Stimulated activated CD8-positive, alpha-beta memory T cell treated with anti-CD3 and anti-CD28 coated beads, Interleukin-2, amount 100 ng/mL, for 48 hours (primary cell): ENCODE measurements around the gene S100Z.

Experiments used
- DNase-seq, 2 donors: peaks; one replicate each; pipeline ENCODE4 v3.0.0-alpha.2; 2020; ENCODE audit warnings: low read depth in 2 of 2

S100Z gene

DNA sequence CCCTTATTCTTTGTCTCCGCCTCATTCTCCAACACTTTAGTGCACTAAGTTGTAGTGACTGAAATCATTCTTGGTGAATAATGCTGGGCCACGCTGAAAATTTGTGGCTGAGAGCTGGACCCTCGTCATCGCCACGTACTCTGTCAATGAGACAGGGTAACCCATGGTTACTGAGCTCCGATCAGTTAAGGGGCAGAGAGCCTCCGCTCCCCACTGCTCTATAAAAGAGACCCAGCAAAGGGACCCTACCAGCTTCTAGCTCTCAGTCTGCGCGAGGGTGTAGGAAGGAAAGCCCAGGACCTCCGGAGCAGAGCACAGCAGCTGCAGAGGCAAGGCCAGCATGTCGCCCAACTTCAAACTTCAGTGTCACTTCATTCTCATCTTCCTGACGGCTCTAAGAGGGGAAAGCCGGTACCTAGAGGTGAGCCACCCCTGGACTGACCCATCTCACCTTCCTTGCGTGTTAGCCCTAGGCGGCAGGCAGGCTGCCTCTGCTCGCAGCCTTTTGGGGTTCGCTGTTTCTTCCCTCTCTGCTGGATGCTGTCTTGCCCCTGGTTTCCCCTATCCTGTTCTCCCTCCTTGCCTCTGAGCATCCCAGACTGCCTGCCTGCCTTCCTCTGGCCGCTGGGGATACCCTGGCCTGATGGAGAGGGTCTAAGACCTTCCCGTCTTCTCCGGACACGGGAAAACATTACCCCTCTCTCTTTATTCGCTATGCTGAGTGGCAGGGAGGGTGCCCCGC, 103.2 kb downstream of the S100Z start, which contains the start of gene CRHBP:
Gene CRHBP, plus strand, starts transcription at position 251 of the 742 bp plus-strand sequence. Its CDS starts 90 bp downstream, at position 341.
- DNase-seq: no peak

DNA sequence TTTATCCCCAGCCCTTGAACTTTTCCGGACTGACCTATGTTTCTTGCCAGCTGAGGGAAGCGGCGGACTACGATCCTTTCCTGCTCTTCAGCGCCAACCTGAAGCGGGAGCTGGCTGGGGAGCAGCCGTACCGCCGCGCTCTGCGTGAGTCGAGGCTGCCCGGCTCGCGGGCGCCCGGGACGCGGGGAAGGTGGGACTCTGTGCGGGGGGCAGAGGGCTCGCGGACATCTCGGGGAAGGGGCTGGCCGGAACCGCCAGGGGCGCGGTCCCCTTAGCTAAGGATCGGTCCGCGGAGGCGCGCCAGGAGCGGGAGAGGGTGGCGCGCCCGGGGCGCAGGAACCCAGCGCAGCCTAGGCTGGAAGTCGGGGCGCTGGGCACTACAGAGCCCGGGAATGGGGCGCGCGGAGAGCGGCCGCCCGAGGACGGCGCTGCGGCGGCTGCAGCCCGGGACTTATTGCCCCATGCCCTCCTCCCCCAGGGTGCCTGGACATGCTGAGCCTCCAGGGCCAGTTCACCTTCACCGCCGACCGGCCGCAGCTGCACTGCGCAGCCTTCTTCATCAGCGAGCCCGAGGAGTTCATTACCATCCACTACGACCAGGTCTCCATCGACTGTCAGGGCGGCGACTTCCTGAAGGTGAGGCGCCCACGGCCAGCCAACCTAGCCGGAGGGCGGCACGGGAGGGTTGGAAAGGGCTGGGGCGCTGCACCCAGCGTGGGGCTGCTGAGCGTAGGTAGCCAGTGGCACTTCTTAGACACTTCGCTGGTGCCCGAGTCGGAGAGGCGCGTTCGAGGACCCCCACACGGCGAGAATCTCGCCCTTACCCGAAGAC, 104.0 kb downstream of the S100Z start:
- no peak for DNase-seq

DNA sequence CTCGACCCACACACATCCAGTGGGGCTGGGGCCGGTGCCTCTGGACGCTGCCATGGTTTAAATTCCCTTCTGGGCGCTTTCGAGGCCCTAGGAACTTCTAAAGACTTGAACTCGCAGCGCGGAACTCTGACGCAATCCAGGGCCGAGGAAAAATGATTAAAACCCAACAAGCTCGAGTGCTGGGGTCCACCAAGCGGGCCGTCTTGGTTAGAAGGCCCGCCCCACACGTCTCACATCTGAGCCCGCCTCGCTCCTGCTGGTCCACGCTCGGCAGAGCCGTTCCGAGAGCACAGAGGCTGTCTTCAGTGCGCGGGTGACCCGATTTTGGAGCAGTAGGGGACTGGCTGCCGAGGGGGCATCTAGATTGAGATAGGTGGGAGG, 104.6 kb downstream of the S100Z start:
- DNase-seq: no peak

DNA sequence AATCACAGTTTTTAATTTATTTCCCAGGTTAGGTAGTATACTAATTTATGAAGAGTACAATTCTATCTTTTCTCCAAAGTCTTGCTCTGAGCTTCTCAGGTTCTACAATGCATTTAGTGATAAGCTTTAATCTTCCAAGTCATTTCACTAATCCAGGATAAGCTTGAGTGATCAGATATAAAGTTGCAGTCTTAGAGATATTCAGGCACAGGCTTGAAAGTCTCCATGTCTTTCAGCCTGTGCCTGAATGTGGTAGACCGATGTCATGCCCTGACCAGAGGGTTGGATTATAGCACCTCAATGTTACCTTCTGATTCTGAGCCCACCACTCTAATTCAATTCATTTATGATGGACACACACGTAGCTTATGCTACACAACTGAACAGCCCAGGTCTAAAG, 106.2 kb downstream of the S100Z start:
- no peak for DNase-seq

DNA sequence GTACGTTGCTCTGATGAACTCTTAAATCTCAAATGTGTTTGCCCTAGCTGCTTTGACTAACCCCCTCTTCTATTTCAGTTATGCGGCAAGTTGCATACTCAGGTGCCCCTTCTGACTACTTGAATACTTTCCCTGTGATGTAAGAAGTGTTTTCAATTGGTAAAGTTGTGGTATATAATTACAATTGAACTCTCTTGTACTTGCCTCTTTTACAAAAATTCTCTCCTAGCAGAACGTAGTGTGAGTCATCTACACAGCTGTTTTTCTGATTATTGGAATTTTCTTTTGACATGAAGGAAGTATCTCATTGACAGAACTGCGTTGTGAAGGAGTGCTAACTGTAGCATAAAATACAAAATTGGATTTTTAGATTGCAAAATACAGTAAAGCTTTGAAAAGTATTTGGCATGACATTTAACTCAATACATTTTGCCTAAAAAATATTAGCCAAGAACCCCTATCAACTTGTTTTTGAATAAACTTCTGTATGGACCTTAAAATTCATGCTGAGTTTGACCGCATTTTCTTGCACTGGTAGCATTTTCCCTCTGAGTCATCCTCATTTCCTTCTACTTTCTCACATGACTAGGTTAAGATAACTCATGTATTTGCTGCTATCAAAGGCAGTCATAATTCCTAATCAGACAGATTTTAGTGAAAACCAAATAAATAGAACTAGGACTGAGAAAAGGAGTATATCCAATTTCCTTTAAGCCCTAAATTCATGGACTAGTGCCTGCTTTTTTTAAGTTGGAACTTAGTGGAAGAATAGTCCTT, 109.4 kb downstream of the S100Z start:
- DNase-seq: no peak

DNA sequence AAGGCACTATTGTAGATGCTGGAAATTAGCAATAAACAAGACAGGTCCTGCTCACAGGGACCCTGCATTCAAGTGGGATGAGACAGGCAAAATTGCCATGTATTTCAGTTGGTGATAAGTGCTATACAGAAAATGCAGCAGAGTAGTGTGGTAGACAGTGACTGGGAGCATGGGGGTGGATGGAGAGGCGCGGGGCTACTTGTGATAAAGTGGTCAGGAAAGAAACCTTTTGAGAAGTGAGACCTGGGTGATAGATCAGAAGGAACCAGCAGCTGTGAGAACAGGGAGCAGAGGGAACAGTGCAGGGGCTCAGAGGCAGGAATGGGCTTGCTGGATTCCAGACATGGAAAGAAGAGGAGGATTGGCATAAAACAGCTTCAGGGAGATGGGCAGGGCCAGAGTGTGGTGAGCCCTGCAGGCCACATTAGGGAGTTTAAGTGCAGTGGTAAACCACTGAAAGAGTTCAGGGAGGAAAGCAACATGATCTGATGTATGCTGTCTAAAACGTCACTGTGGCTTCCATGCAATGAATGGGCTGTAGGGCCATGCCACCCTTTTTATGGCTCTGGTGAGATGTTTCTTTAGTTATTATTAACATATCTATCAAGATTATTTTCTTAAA, 110.3 kb downstream of the S100Z start:
- DNase-seq: no peak

DNA sequence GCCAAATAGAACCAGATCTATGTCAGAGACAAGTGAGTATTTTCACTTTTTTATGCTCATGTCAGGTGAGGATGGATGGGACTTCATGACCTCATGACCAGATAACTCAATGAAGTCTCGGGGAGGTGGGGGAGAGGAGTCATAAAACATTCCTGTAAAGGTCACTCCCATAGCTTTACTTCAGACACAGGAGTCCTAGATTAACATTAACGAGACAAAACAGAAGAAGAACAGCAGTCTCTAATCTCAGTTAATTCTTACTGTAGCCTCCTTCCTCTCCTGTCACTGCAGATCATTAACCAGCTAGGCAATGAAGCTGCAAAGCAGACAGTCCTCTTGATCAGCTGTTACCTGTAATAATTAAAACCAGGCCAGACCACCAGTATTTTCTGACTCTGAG, 114.2 kb downstream of the S100Z start:
- no peak for DNase-seq
